MM.1S (cell line): ENCODE measurements around the gene L3MBTL3.
"Not testable (repeated sequence)": the region's sequence is repeated elsewhere in the genome, so short reads cannot be mapped to it uniquely, and the experiment has no call there.

Experiments used
- DNase-seq: peaks from one replicate; pipeline ENCODE4 v3.0.0-alpha.2; 2015
- H2AFZ ChIP-seq: fragments of 300-600 bp; sonication (generic); 2 replicates; pipeline ENCODE4 v1.6.0; 2016; ENCODE audit warnings: antibody characterized with exemption, low read length
- H3F3A ChIP-seq: fragments of 300-600 bp; sonication (generic); 2 replicates; pipeline ENCODE4 v1.6.1; 2016; ENCODE audit warnings: mild to moderate bottlenecking, antibody characterized with exemption, low read length, moderate library complexity, mixed read lengths; ENCODE audit not compliant: insufficient read depth
- H3K27ac ChIP-seq: fragments of 300-600 bp; sonication (generic); 2 replicates; pipeline ENCODE4 v1.5.1; 2016; ENCODE audit warnings: mild to moderate bottlenecking, low read length
- H3K27me3 ChIP-seq: fragments of 300-600 bp; sonication (generic); replicated peaks from 2 replicates; pipeline ENCODE4 v1.6.0; 2016; ENCODE audit warnings: low read length; ENCODE audit not compliant: insufficient read depth
- H3K36me3 ChIP-seq: fragments of 300-600 bp; sonication (generic); replicated peaks from 2 replicates; pipeline ENCODE4 v1.6.1; 2016; ENCODE audit warnings: mild to moderate bottlenecking, low read length, mixed read lengths; ENCODE audit not compliant: insufficient read depth
- H3K4me1 ChIP-seq: fragments of 300-600 bp; sonication (generic); 2 replicates; pipeline ENCODE4 v1.6.1; 2016; ENCODE audit warnings: low read length, mixed read lengths
- H3K4me2 ChIP-seq: fragments of 300-600 bp; sonication (generic); 2 replicates; pipeline ENCODE4 v1.6.0; 2016; ENCODE audit warnings: low read depth, low read length
- H3K4me3 ChIP-seq: fragments of 300-600 bp; sonication (generic); 2 replicates; pipeline ENCODE4 v1.5.1; 2016; ENCODE audit warnings: low read length, mixed read lengths
- H3K79me2 ChIP-seq: fragments of 300-600 bp; sonication (generic); 2 replicates; pipeline ENCODE4 v1.6.1; 2016; ENCODE audit warnings: mixed run types, low read length, mixed read lengths
- H3K9ac ChIP-seq: fragments of 300-600 bp; sonication (generic); 2 replicates; pipeline ENCODE4 v1.6.1; 2016; ENCODE audit warnings: low read length, mixed read lengths
- H3K9me2 ChIP-seq: fragments of 300-600 bp; sonication (generic); replicated peaks from 2 replicates; pipeline ENCODE4 v1.6.1; 2016; ENCODE audit warnings: mild to moderate bottlenecking, low read length, mixed read lengths; ENCODE audit not compliant: insufficient read depth
- H3K9me3 ChIP-seq: fragments of 300-600 bp; sonication (generic); replicated peaks from 2 replicates; pipeline ENCODE4 v1.6.1; 2016; ENCODE audit warnings: mild to moderate bottlenecking, low read length, mixed read lengths; ENCODE audit not compliant: insufficient read depth
- H4K20me1 ChIP-seq: fragments of 300-600 bp; sonication (generic); 2 replicates; pipeline ENCODE4 v1.6.1; 2016; ENCODE audit warnings: mild to moderate bottlenecking, low read length, moderate library complexity, mixed read lengths; ENCODE audit not compliant: insufficient read depth
- CTCF ChIP-seq: fragments of 300-600 bp; sonication (generic); IDR thresholded peaks from 2 replicates; pipeline ENCODE4 v1.5.1; 2016; ENCODE audit warnings: antibody characterized with exemption, low read length, mixed read lengths
- EZH2 ChIP-seq: fragments of 300-600 bp; sonication (generic); optimal IDR thresholded peaks from 2 replicates; pipeline ENCODE3; 2017; ENCODE audit warnings: low read depth, mild to moderate bottlenecking, antibody characterized with exemption, low read length, mixed read lengths
- EZH2phosphoT487 ChIP-seq: fragments of 300-600 bp; sonication (generic); IDR thresholded peaks from 2 replicates; pipeline ENCODE4 v1.6.1; 2018; ENCODE audit warnings: antibody characterized with exemption, low read length

Gene L3MBTL3

GRCh38 chr6:130164251-130164650 is 145.9 kb downstream of the L3MBTL3 start:
- DNase-seq = no peak
- TF ChIP-seq EZH2phosphoT487 (no peak), EZH2 (no peak), CTCF (no peak)
- Histone ChIP-seq H3K9ac (no peak overlapping the region), H3K79me2 (no peaks in the 10 kb centered on the region), H3K4me3 (no peak overlapping the region), H3K4me1 (no peaks in the 10 kb centered on the region), H3K9me3 (no peaks in the 10 kb centered on the region), H3F3A (no peaks in the 10 kb centered on the region), H3K27ac (no peak overlapping the region), H2AFZ (no peak overlapping the region), H4K20me1 (no peaks in the 10 kb centered on the region), H3K9me2 (no peaks in the 10 kb centered on the region), H3K27me3 (no peaks in the 10 kb centered on the region), H3K36me3 (no peaks in the 10 kb centered on the region), H3K4me2 (no peak overlapping the region)

- Histone ChIP-seq H3K27me3 (no peaks in the 10 kb centered on the region), H3K79me2 (no peaks in the 10 kb centered on the region), H3K27ac (no peak overlapping the region), H3K9me3 (no peaks in the 10 kb centered on the region), H3F3A (no peaks in the 10 kb centered on the region), H3K9me2 (no peaks in the 10 kb centered on the region), H3K4me2 (no peak overlapping the region), H3K36me3 (no peaks in the 10 kb centered on the region), H2AFZ (no peak overlapping the region), H3K4me1 (no peaks in the 10 kb centered on the region), H3K9ac (no peak overlapping the region), H4K20me1 (no peaks in the 10 kb centered on the region), H3K4me3 (no peak overlapping the region)
- TF ChIP-seq CTCF (no peak), EZH2phosphoT487 (no peak), EZH2 (no peak)
- no peak for DNase-seq
Observed at GRCh38 chr6:130167655-130168054, 149.3 kb downstream of the L3MBTL3 start.

GRCh38 chr6:130170160-130170559 is 151.8 kb downstream of the L3MBTL3 start:
- not testable (repeated sequence) for H3K4me2 ChIP-seq, H3K9me3 ChIP-seq, H3K79me2 ChIP-seq, H3K27me3 ChIP-seq, H3F3A ChIP-seq, H3K4me1 ChIP-seq, DNase-seq, H3K36me3 ChIP-seq, H3K27ac ChIP-seq, H4K20me1 ChIP-seq, H3K9ac ChIP-seq, H2AFZ ChIP-seq, H3K4me3 ChIP-seq, H3K9me2 ChIP-seq

GRCh38 chr6:130173377-130174004 is 155.1 kb downstream of the L3MBTL3 start:
- not testable (repeated sequence) for H3K9me3 ChIP-seq, H3K79me2 ChIP-seq, H3F3A ChIP-seq, H3K4me1 ChIP-seq, H3K4me2 ChIP-seq, H4K20me1 ChIP-seq, H3K9ac ChIP-seq, H3K4me3 ChIP-seq, DNase-seq, H3K36me3 ChIP-seq, H3K9me2 ChIP-seq, H3K27ac ChIP-seq, H3K27me3 ChIP-seq, H2AFZ ChIP-seq
